Measurements from ENCODE around the gene MEGF10.
A peak's percentile ranks its signal among the peaks of the same experiment; 100 is the strongest.

Gene MEGF10

DNA sequence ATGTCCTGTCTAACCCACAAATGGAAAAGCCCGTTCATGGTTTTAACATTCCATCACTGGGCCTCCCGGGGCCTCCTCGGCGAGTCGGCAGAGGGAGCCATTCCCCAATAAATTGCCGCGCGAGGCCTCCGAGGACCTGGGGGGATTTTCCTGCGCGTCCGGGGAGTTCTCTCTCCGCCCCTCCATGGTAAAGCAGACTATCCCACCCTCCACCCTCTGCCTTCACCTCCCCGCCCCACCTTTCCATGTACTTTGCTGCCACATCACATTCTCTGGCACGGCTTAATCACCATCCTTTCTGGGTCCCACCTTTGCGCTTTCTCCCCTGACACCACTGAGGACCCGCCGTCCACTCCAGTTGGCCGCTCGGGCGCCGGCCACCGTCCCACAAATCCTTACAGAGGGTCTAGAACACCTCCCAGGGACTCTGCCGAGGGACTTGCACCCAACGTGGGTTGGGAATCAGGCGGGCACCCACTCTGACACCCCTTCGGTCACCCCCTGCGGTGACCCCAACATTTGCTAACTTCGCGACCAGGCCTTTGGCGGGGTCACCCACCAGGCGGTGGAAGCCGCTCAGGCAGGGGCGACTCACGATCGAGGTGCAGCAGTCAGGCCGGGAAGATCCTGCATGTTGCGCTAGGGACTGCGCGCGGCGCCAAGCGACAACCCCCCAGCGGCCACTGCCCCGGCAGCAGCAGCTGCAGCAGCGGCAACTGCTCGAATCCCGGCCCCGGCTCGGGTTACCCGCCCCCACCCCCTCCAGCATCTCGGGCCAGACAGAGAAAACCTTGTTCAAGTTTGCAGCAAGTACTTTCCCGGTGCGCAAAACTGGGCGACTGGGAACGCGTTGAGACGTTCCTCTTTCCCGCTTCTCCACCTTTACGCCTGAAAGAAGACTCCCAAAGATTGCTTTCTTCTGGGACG lies at the start of gene MEGF10:
Gene MEGF10, plus strand, starts transcription at position 778 of the 927 bp plus-strand sequence. CDS start 40,513 bp downstream, outside the sequence.
- no peaks in the 10 kb centered on the region for H3K36me3 ChIP-seq (ENCODE audit: low read depth)
- no peaks in the 10 kb centered on the region for H3K9me3 ChIP-seq (ENCODE audit: severe bottlenecking)
- H3K4me3 ChIP-seq (ENCODE audit: severe bottlenecking), result peak within 1 kb of the TSS; percentile 5
- H3K27me3 ChIP-seq (ENCODE audit: insufficient read depth, poor library complexity, severe bottlenecking), result peaks cover 63% of the 10 kb centered on the region
- ATAC-seq (ENCODE audit: low read depth) (peak; percentile 86), DNase-seq (ENCODE audit: low spot score) (no peak)
- H3K4me1 ChIP-seq (ENCODE audit: insufficient read depth, poor library complexity, severe bottlenecking), result no peaks in the 10 kb centered on the region
- H3K27ac ChIP-seq (ENCODE audit: poor library complexity, severe bottlenecking), result no peak within 1 kb of the TSS
- TF ChIP-seq, protein P1, sequence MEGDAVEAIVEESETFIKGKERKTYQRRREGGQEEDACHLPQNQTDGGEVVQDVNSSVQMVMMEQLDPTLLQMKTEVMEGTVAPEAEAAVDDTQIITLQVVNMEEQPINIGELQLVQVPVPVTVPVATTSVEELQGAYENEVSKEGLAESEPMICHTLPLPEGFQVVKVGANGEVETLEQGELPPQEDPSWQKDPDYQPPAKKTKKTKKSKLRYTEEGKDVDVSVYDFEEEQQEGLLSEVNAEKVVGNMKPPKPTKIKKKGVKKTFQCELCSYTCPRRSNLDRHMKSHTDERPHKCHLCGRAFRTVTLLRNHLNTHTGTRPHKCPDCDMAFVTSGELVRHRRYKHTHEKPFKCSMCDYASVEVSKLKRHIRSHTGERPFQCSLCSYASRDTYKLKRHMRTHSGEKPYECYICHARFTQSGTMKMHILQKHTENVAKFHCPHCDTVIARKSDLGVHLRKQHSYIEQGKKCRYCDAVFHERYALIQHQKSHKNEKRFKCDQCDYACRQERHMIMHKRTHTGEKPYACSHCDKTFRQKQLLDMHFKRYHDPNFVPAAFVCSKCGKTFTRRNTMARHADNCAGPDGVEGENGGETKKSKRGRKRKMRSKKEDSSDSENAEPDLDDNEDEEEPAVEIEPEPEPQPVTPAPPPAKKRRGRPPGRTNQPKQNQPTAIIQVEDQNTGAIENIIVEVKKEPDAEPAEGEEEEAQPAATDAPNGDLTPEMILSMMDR (IDR thresholded peaks at IDR 0.05; ENCODE audit: poor library complexity, severe bottlenecking), result peak; percentile 86

DNA sequence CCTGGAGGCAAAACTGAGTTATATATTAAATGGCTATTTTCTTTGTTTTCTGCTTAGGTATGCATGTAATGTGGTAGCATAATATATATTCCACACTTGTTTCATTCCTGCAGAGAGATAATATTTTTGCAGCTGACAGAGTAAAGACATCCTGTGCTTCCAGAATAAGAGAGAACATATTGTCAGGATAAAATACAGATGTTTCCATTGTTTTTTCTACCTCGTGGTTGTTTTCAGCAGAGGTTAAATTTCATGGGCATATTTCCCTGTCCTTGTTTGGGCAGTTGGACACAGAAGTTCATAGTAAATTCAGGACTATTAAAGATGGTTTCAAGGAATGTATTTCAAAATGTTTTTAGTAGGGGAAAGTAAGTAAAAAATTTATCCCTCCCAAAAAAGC lies 47.6 kb upstream of the MEGF10 start:
- H3K4me1 ChIP-seq (ENCODE audit: insufficient read depth, poor library complexity, severe bottlenecking), result no peaks in the 10 kb centered on the region
- TF ChIP-seq, protein P1 (IDR thresholded peaks at IDR 0.05; ENCODE audit: poor library complexity, severe bottlenecking), result no peak
- no peak overlapping the region for H3K27ac ChIP-seq (ENCODE audit: poor library complexity, severe bottlenecking)
- no peak for ATAC-seq (ENCODE audit: low read depth)
- no peak for DNase-seq (ENCODE audit: low spot score)
- H3K36me3 ChIP-seq (ENCODE audit: low read depth), result no peaks in the 10 kb centered on the region
- H3K4me3 ChIP-seq (ENCODE audit: severe bottlenecking), result no peak overlapping the region
- H3K9me3 ChIP-seq (ENCODE audit: severe bottlenecking), result peaks cover 2% of the 10 kb centered on the region
- H3K27me3 ChIP-seq (ENCODE audit: insufficient read depth, poor library complexity, severe bottlenecking), result no peaks in the 10 kb centered on the region

DNA sequence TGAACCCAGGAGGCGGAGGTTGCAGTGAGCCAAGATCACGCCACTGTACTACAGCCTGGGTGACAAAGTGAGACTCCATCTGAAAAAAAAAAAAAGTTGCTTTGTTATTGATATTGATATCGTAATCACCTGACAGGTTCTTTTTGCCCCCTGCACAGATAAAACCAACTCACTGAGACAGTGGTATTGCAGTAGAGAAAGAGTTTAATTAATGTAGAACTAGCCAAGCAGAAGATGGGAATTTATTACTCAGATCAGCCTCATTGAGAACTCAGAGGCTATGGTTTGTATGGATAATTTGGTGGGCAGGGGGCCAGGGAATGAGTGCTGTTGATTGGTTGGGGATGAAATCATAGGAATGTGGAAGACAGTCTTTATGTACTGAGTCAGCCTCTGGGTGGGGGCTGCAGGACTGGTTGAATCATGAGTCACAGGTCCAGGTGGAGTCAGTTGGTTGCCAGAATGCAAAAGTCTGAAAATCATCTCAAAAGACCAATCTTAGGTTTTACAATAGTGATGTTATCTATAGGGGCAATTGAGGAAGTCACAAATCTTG lies 35.8 kb upstream of the MEGF10 start:
- H3K27ac ChIP-seq (ENCODE audit: poor library complexity, severe bottlenecking), result no peak overlapping the region
- no peak overlapping the region for H3K4me3 ChIP-seq (ENCODE audit: severe bottlenecking)
- DNase-seq (ENCODE audit: low spot score) (peak; percentile 69), ATAC-seq (ENCODE audit: low read depth) (peak; percentile 72; the same call in 2 of the 3 replicates)
- no peaks in the 10 kb centered on the region for H3K27me3 ChIP-seq (ENCODE audit: insufficient read depth, poor library complexity, severe bottlenecking)
- H3K36me3 ChIP-seq (ENCODE audit: low read depth), result no peaks in the 10 kb centered on the region
- no peaks in the 10 kb centered on the region for H3K4me1 ChIP-seq (ENCODE audit: insufficient read depth, poor library complexity, severe bottlenecking)
- peaks cover 12% of the 10 kb centered on the region for H3K9me3 ChIP-seq (ENCODE audit: severe bottlenecking)
- TF ChIP-seq, protein P1 (IDR thresholded peaks at IDR 0.05; ENCODE audit: poor library complexity, severe bottlenecking), result no peak

DNA sequence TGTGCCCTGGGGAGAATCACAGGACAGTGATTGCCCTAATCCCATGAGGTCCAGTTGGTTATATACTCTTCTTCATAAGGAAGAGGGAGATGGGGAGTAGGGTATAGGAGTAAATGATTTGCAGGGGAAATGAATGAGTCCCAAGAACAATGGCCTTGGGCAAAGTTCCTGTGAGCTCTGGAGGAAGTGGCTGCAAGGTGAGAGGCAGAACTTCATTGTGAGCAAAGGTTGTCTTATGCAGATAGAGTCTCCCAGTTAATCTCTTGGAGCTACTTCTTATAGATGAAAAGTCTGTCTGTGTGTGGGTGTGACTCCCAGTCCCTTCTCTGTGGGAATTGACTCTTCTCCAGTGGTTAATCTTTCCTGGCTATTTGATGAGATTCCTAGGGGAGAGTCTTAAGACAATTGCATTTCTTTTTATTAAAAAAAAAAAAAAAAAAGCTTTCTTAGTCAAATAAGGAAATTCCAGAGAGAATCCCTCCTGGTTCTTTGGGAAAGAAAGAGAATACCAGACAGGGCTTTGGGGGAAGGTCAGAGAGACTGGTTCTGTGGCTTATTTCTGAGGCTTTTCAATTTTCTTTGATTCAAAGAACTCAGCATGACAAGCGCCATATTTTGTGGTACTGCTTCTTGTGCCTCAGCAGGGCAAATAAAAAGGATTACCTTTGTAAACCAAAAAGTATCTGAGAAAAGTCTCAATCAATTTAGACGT lies 33.6 kb upstream of the MEGF10 start:
- ATAC-seq (ENCODE audit: low read depth) (no peak), DNase-seq (ENCODE audit: low spot score) (no peak)
- Histone ChIP-seq H3K9me3 (ENCODE audit: severe bottlenecking) (peaks cover 12% of the 10 kb centered on the region), H3K4me3 (ENCODE audit: severe bottlenecking) (no peak overlapping the region), H3K27ac (ENCODE audit: poor library complexity, severe bottlenecking) (no peak overlapping the region), H3K27me3 (ENCODE audit: insufficient read depth, poor library complexity, severe bottlenecking) (no peaks in the 10 kb centered on the region), H3K4me1 (ENCODE audit: insufficient read depth, poor library complexity, severe bottlenecking) (no peaks in the 10 kb centered on the region), H3K36me3 (ENCODE audit: low read depth) (no peaks in the 10 kb centered on the region)
- TF ChIP-seq, protein P1 (IDR thresholded peaks at IDR 0.05; ENCODE audit: poor library complexity, severe bottlenecking), result no peak
